Endothelial cell of umbilical vein (primary cell): ENCODE measurements around the gene RAD51B. TPM values are rescaled to one million over a fixed set of nuclear protein-coding genes. Genes with fewer than 3 reads are reported as not detected.

Experiments
- BruUV-seq: library from RNA; stranded (reverse); fragments of 400-500 nt; replicated peaks from 2 replicates; lab custom pipeline; 2021; lab: Mats Ljungman, UMichigan
- CTCF ChIA-PET: fragments of 300-600, 350-600 bp; sonication (Branson Sonifier 250); formaldehyde crosslinking; loops from one replicate; lab custom pipeline; 2021; ENCODE audit warnings: antibody characterized with exemption, inconsistent platforms; lab: Charles Lee
- POLR2A ChIA-PET: fragments of 300-600, 350-600 bp; sonication (Branson Sonifier 250); formaldehyde crosslinking; loops from one replicate; lab custom pipeline; 2021; ENCODE audit warnings: antibody characterized with exemption, inconsistent platforms; lab: Charles Lee
- DNase-seq: peaks from one replicate; pipeline ENCODE4 v3.0.0-alpha.2; 2011; ENCODE audit warnings: low read depth, low spot score
- FAIRE-seq: peaks from 2 replicates; lab custom pipeline; 2011; peaks lifted over from hg19 to GRCh38; lab: Jason Lieb, UNC
- H2AFZ ChIP-seq: 2 replicates; pipeline ENCODE4 v1.6.0; 2012; ENCODE audit warnings: low read depth, low read length, control low read depth, inconsistent platforms
- H3K27ac ChIP-seq: 2 replicates; pipeline ENCODE4 v1.5.1; 2011; ENCODE audit warnings: low read depth, mild to moderate bottlenecking, control low read depth, low read length, moderate library complexity; ENCODE audit not compliant: insufficient read depth
- H3K27me3 ChIP-seq, 2 experiments: 2 replicates each; pipeline versions ENCODE4 v1.6.0 to v1.6.1; 2011; ENCODE audit warnings: low read length in 2 of 2, mixed read lengths in 1 of 2; ENCODE audit not compliant: control insufficient read depth in 2 of 2, insufficient read depth in 2 of 2
- H3K36me3 ChIP-seq, 2 experiments: 2 replicates in 1 of 2; 3 replicates in 1 of 2; pipeline ENCODE4 v1.5.1; 2011; ENCODE audit warnings: low read length in 2 of 2, mild to moderate bottlenecking in 1 of 2, moderate library complexity in 1 of 2; ENCODE audit not compliant: control insufficient read depth in 2 of 2, insufficient read depth in 2 of 2; ENCODE audit errors: extremely low read depth in 1 of 2
- H3K4me1 ChIP-seq: 3 replicates; pipeline ENCODE4 v1.5.1; 2011; ENCODE audit warnings: mild to moderate bottlenecking, low read length; ENCODE audit not compliant: control insufficient read depth, insufficient read depth; ENCODE audit errors: extremely low read depth
- H3K4me2 ChIP-seq: 2 replicates; pipeline ENCODE4 v1.6.1; 2011; ENCODE audit warnings: low read length, control low read depth, mixed read lengths; ENCODE audit not compliant: insufficient read depth
- H3K4me3 ChIP-seq, 3 experiments: fragments of 200-600 bp in 1 of 3; sonication (generic), shearing (Covaris generic) in 1 of 3; replicated peaks in 1 of 3; 2 replicates each; pipeline ENCODE4 v1.5.1; 2011 to 2016; ENCODE audit warnings: control low read depth in 3 of 3, low read length in 3 of 3, mild to moderate bottlenecking in 2 of 3, inconsistent platforms in 1 of 3, low read depth in 1 of 3, moderate library complexity in 1 of 3; ENCODE audit not compliant: insufficient read depth in 1 of 3
- H3K79me2 ChIP-seq: 2 replicates; pipeline ENCODE4 v1.6.0; 2012; ENCODE audit warnings: low read length, inconsistent platforms; ENCODE audit not compliant: control insufficient read depth, insufficient read depth
- H3K9ac ChIP-seq: replicated peaks from 2 replicates; pipeline ENCODE3; 2011; ENCODE audit warnings: low read length, control low read depth; ENCODE audit not compliant: insufficient read depth; ENCODE audit errors: extremely low read depth
- H3K9me1 ChIP-seq: replicated peaks from 3 replicates; pipeline ENCODE4 v1.6.0; 2011; ENCODE audit warnings: mild to moderate bottlenecking, low read length; ENCODE audit not compliant: control insufficient read depth, insufficient read depth; ENCODE audit errors: extremely low read depth
- H3K9me3 ChIP-seq: replicated peaks from 2 replicates; pipeline ENCODE4 v1.5.1; 2012; ENCODE audit warnings: low read length, inconsistent platforms; ENCODE audit not compliant: control insufficient read depth, insufficient read depth
- H4K20me1 ChIP-seq: replicated peaks from 2 replicates; pipeline ENCODE3; 2011; ENCODE audit warnings: mild to moderate bottlenecking, low read length; ENCODE audit not compliant: control insufficient read depth, insufficient read depth; ENCODE audit errors: extremely low read depth
- EZH2 ChIP-seq: IDR thresholded peaks from 2 replicates; pipeline ENCODE4 v1.6.1; 2012; ENCODE audit warnings: borderline replicate concordance, low read depth, mild to moderate bottlenecking, moderate library complexity, low read length, inconsistent platforms; ENCODE audit not compliant: severe bottlenecking
- FOS ChIP-seq: IDR thresholded peaks from 2 replicates; pipeline ENCODE4 v1.6.1; 2011; ENCODE audit warnings: mild to moderate bottlenecking, low read length, moderate library complexity, borderline replicate concordance; ENCODE audit not compliant: insufficient read depth
- GATA2 ChIP-seq: IDR thresholded peaks from 2 replicates; pipeline ENCODE4 v1.7.0; 2011; ENCODE audit warnings: low read depth, mild to moderate bottlenecking, moderate library complexity, mixed read lengths, low read length; ENCODE audit not compliant: insufficient read length, insufficient read depth
- JUN ChIP-seq: IDR thresholded peaks from 2 replicates; pipeline ENCODE4 v1.6.1; 2011; ENCODE audit warnings: borderline replicate concordance, low read depth; ENCODE audit not compliant: insufficient read length, insufficient read depth
- MYC ChIP-seq: IDR thresholded peaks from one replicate; pipeline ENCODE4 v1.6.1; 2011; ENCODE audit warnings: mild to moderate bottlenecking, low read depth, low read length
- POLR2A ChIP-seq: IDR thresholded peaks from 2 replicates; pipeline ENCODE4 v1.6.1; 2012; ENCODE audit warnings: low read depth, mild to moderate bottlenecking, control low read depth, low read length
- POLR2AphosphoS5 ChIP-seq: IDR thresholded peaks from 2 replicates; pipeline ENCODE4 v1.6.1; 2012; ENCODE audit warnings: low read depth, mild to moderate bottlenecking, control low read depth, low read length, moderate library complexity; ENCODE audit not compliant: insufficient read depth
- dilution Hi-C: fragments of 300-500 bp; cut with MboI; formaldehyde crosslinking; loops from one replicate; pipeline ENCODE4 v1.15.0; 2019; ENCODE audit warnings: low sequenced_read_pairs; ENCODE audit not compliant: extremely low pct_ligation_motif_present
- intact Hi-C: fragments of 100-400 bp; cut with micrococcal nuclease; formaldehyde crosslinking; loops from one replicate; pipeline ENCODE4 v1.10.0; 2022
- polyA plus RNA-seq, 4 experiments: library from polyadenylated mRNA; depleted of rRNA in 3 of 4; stranded (reverse) in 3 of 4; unstranded in 1 of 4; fragments of >200 nt; gene quantifications; 2 replicates each; pipeline versions ENCODE4 v1.2.1 to v1.2.3, GENCODE V29; 2011 to 2012; ENCODE audit warnings: missing spikeins in 1 of 4
- total RNA-seq: library from RNA; stranded (reverse); gene quantifications from 2 replicates; pipeline ENCODE4 v1.2.3, GENCODE V29; 2021
- TF ChIP-seq, protein P1 (sequence below), 2 donors: IDR thresholded peaks; 1 replicate in 1 of 2; 2 replicates in 1 of 2; pipeline ENCODE4 v1.5.1; 2011; ENCODE audit warnings: low read length in 2 of 2, mild to moderate bottlenecking in 2 of 2, moderate library complexity in 2 of 2, control low read depth in 1 of 2, inconsistent platforms in 1 of 2, low read depth in 1 of 2; ENCODE audit not compliant: insufficient read depth in 1 of 2; ENCODE audit errors: extremely low read depth in 1 of 2
- TF ChIP-seq, protein P2 (sequence below): IDR thresholded peaks from 2 replicates; pipeline ENCODE4 v1.6.1; 2011; ENCODE audit not compliant: insufficient read depth, insufficient read length

RAD51B gene
- total and polyA plus RNA-seq, 2 donors (not counting 3 experiments of a cell fraction or from before 2014, with no cell fraction given) = 3.9 to 19.0 TPM

DNA sequence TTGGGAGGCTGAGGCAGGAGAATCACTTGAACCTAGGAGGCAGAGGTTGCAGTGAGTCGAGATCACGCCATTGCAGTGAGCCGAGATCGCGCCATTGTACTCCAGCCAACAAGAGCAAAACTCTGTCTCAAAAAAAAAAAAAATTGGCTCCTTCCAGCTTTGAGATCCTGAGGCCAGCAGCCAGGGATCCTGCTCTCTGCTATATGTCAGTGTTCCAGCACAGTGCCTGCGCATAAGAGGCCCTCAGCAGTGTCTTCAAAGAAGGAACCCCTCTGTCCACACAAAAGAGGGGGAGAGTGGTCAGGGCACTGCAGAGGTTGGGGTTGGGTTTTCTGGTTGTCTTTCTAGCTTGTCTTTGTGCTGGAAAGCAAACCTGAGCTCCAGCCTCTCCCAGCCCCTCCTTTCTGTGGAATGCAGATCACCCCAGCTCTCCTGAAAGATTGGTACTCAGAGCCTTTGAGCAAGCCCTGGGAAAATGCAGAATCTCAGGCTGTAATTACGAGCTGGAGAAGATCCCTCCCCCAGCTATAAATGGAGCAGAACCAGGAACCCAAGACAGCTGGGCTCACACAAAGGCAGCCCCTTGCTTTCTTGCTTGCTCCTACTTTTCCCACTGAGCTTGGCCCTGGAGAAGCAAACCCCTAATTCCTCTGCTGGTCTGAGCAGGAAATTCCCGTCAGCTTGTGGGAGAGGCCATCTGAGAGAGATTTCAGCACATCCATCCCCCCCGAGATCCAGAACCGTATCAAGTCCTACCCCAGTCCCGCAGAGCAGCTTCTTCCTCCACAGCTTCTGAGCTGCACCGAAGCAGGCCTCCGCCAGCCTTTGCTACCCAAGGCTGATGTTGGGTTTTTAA is 767.5 kb downstream of the RAD51B start:
- Histone ChIP-seq H3K4me2 (no peak overlapping the region), H4K20me1 (no peaks in the 10 kb centered on the region), H3K9me1 (no peaks in the 10 kb centered on the region), H3K4me3 (no peak overlapping the region), H3K36me3 (no peaks in the 10 kb centered on the region), H3K4me1 (peaks cover 6% of the 10 kb centered on the region), H3K9me3 (no peaks in the 10 kb centered on the region), H2AFZ (no peak overlapping the region), H3K27ac (no peak overlapping the region), H3K9ac (no peak overlapping the region), H3K27me3 (no peaks in the 10 kb centered on the region), H3K79me2 (no peaks in the 10 kb centered on the region)
- intact Hi-C loops = no loop called here
- no TSS peak for BruUV-seq
- no peak for TF ChIP-seq EZH2
- TF ChIP-seq POLR2AphosphoS5 = no peak
- TF ChIP-seq, protein P1, sequence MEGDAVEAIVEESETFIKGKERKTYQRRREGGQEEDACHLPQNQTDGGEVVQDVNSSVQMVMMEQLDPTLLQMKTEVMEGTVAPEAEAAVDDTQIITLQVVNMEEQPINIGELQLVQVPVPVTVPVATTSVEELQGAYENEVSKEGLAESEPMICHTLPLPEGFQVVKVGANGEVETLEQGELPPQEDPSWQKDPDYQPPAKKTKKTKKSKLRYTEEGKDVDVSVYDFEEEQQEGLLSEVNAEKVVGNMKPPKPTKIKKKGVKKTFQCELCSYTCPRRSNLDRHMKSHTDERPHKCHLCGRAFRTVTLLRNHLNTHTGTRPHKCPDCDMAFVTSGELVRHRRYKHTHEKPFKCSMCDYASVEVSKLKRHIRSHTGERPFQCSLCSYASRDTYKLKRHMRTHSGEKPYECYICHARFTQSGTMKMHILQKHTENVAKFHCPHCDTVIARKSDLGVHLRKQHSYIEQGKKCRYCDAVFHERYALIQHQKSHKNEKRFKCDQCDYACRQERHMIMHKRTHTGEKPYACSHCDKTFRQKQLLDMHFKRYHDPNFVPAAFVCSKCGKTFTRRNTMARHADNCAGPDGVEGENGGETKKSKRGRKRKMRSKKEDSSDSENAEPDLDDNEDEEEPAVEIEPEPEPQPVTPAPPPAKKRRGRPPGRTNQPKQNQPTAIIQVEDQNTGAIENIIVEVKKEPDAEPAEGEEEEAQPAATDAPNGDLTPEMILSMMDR (IDR thresholded peaks at IDR 0.05; ENCODE audit: extremely low read depth in 1 of 2, insufficient read depth in 1 of 2, low read depth in 1 of 2, low read length in 2 of 2) = no peak
- TF ChIP-seq GATA2 = no peak
- TF ChIP-seq JUN = no peak
- TF ChIP-seq FOS = no peak
- TF ChIP-seq POLR2A = no peak
- TF ChIP-seq, protein P2, sequence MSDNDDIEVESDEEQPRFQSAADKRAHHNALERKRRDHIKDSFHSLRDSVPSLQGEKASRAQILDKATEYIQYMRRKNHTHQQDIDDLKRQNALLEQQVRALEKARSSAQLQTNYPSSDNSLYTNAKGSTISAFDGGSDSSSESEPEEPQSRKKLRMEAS = no peak
- no peak for TF ChIP-seq MYC
- ChIA-PET CTCF (interaction anchor here (1.0 to 1.1 kb wide), 3 partner anchors 9 to 340 kb away, joined by 3 to 4 read pairs (median 4); no protein-coding TSS in a partner anchor), POLR2A (no interaction called here)
- dilution Hi-C loops = no loop called here
- FAIRE-seq (no peak), DNase-seq (no peak)
